Osteocyte (in vitro differentiated cells): ENCODE results near the gene SPINT4. TPM values are rescaled to one million over a fixed set of nuclear protein-coding genes. Genes with fewer than 3 reads are reported as not detected.

Experiments
- DNase-seq: peaks from one replicate; pipeline ENCODE4 v3.0.0; 2021; ENCODE audit warnings: mixed read lengths; ENCODE audit not compliant: unreplicated experiment; ENCODE audit errors: extremely low spot score
- H3K27ac Mint-ChIP-seq: one replicate; pipeline ENCODE4 v1.8.0; 2021; ENCODE audit warnings: mild to moderate bottlenecking, mixed read lengths; ENCODE audit not compliant: unreplicated experiment
- H3K27me3 Mint-ChIP-seq: one replicate; pipeline ENCODE4 v1.8.0; 2021; ENCODE audit warnings: mixed read lengths; ENCODE audit not compliant: unreplicated experiment
- H3K36me3 Mint-ChIP-seq: one replicate; pipeline ENCODE4 v1.8.0; 2021; ENCODE audit warnings: mixed read lengths; ENCODE audit not compliant: unreplicated experiment
- H3K4me1 Mint-ChIP-seq: one replicate; pipeline ENCODE4 v1.8.0; 2021; ENCODE audit warnings: mixed read lengths; ENCODE audit not compliant: unreplicated experiment
- H3K4me3 Mint-ChIP-seq: one replicate; pipeline ENCODE4 v1.8.0; 2021; ENCODE audit warnings: mild to moderate bottlenecking, moderate library complexity, mixed read lengths; ENCODE audit not compliant: unreplicated experiment
- H3K9me3 Mint-ChIP-seq: one replicate; pipeline ENCODE4 v1.8.0; 2021; ENCODE audit warnings: mixed read lengths; ENCODE audit not compliant: unreplicated experiment
- CTCF ChIP-seq: fragments of 200-600 bp; sonication (generic); IDR thresholded peaks from 2 replicates; pipeline ENCODE4 v1.5.0; 2021; ENCODE audit warnings: antibody characterized with exemption, mild to moderate bottlenecking, moderate library complexity
- total RNA-seq: library from RNA; stranded (reverse); gene quantifications from 2 replicates; pipeline ENCODE4 v1.2.1, GENCODE V29; 2021

Gene SPINT4
- total RNA-seq, 1 donor from 2014 or later = not detected

DNA sequence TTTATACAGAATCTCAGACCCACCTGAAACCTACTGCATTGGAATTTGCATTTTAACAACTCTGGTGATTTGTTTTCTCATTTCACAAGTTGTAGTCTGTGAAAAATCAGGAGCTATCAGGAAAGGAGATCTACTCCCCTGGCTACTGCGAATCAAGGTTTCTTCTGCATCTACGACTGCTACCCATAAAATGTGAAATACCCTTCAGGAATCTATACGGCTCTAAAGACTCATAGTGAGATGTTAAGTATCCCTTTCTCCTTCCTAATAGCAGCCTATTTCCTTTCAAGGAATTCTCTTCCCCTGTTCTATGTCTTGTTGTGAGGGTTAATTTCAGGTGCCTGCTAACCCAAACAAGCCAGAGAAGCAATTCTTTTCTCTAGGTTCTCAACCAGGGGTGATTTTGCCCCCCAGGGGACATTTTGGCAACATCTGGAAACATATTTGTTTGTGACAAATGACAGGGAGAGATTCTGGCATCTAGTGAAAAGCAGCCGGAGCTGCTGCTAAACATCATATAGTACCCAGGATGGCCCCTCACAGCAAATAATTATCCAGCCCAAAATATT lies 43.2 kb downstream of the SPINT4 start:
- H3K27ac Mint-ChIP-seq = no peak overlapping the region
- H3K4me1 Mint-ChIP-seq = no peaks in the 10 kb centered on the region
- no peaks in the 10 kb centered on the region for H3K36me3 Mint-ChIP-seq
- peaks cover 26% of the 10 kb centered on the region for H3K27me3 Mint-ChIP-seq
- H3K4me3 Mint-ChIP-seq = no peak overlapping the region
- no peaks in the 10 kb centered on the region for H3K9me3 Mint-ChIP-seq
- no peak for TF ChIP-seq CTCF
- no peak for DNase-seq

DNA sequence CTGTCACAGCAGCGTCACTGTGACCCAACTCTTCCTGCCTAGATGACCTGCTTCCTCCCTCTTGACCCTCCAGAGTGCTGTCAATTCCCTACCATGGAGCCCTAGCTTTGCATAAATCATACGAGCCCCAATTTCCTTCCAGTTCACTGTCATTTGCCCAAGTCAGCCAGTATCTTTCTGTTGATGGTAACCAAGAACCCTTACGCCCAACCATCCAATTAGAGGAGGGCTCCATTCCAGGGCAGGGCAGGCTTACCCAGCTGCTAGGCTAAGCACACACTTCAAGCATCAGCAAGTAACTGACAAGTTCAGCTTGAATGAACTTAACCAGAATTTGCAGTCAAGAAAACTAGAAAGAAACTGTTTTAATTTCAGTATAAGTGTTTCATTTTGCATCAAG lies 43.8 kb downstream of the SPINT4 start:
- DNase-seq = no peak
- peaks cover 25% of the 10 kb centered on the region for H3K27me3 Mint-ChIP-seq
- no peaks in the 10 kb centered on the region for H3K36me3 Mint-ChIP-seq
- TF ChIP-seq CTCF = no peak
- H3K4me1 Mint-ChIP-seq = peaks cover 3% of the 10 kb centered on the region
- H3K27ac Mint-ChIP-seq = no peak overlapping the region
- no peaks in the 10 kb centered on the region for H3K9me3 Mint-ChIP-seq
- H3K4me3 Mint-ChIP-seq = no peak overlapping the region

GRCh38 chr20:45768479-45768878 lies 46.3 kb downstream of the SPINT4 start:
- Mint-ChIP-seq H3K27ac (no peak overlapping the region), H3K4me1 (peaks cover 20% of the 10 kb centered on the region), H3K27me3 (peaks cover 21% of the 10 kb centered on the region), H3K36me3 (no peaks in the 10 kb centered on the region), H3K9me3 (no peaks in the 10 kb centered on the region), H3K4me3 (no peak overlapping the region)
- DNase-seq = no peak
- no peak for TF ChIP-seq CTCF

DNA sequence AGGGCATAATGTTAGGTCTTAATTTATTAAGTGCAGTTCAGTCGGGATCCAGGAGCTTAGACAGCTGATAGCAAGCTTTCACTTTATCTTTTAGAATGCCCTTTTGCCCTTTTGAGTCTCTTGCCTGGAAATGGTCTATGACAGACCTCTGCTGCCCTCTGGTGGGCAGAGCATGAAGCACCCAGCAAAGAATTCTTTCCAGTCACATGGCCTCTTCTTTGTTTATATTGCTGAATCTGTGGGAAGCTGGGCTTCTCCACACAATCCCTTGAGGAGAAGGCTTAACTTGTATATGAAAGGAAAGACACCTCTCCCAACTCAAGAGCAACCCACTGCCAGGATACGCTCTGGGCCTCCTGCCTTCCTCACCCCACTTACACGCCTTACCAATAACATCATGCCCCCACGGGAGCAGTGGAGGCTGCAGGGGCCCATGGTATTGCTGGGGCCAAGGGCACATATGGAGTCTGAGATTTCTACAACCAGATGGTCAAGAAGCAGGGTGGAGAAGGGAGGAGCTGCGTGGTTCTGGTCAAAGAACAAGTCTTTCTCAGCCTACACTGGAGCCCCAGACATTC lies 49.1 kb downstream of the SPINT4 start:
- DNase-seq = peak; percentile 87
- Mint-ChIP-seq H3K27ac (peak overlapping the region; percentile 90), H3K4me3 (no peak overlapping the region), H3K9me3 (no peaks in the 10 kb centered on the region), H3K4me1 (peaks cover 22% of the 10 kb centered on the region), H3K27me3 (peaks cover 15% of the 10 kb centered on the region), H3K36me3 (no peaks in the 10 kb centered on the region)
- peak; percentile 99 for TF ChIP-seq CTCF

GRCh38 chr20:45772693-45773092 lies 50.5 kb downstream of the SPINT4 start:
- no peak for TF ChIP-seq CTCF
- Mint-ChIP-seq H3K27ac (no peak overlapping the region), H3K9me3 (no peaks in the 10 kb centered on the region), H3K4me1 (peaks cover 22% of the 10 kb centered on the region), H3K4me3 (no peak overlapping the region), H3K27me3 (peaks cover 7% of the 10 kb centered on the region), H3K36me3 (no peaks in the 10 kb centered on the region)
- no peak for DNase-seq
